HG03460 (cell line): ENCODE results near the gene RABL3.
"Not testable (repeated sequence)": the region's sequence is repeated elsewhere in the genome, so short reads cannot be mapped to it uniquely, and the experiment has no call there.

Experiments
- ATAC-seq: cut with Tn5 transposase; IDR thresholded peaks from one replicate; pipeline ENCODE4 v1.9.1; 2021; ENCODE audit not compliant: unreplicated experiment

The RABL3 gene

GRCh38 chr3:120742198-120742848 is at the start of gene RABL3, which contains the start of gene GTF2E1:
TSS of gene RABL3 (minus strand) at chr3:120742516. CDS start at chr3:120742507, 9 bp downstream.
TSS of gene GTF2E1 (plus strand) at chr3:120742744. CDS start at chr3:120750553, 7,809 bp downstream.
- peak; percentile 99 for ATAC-seq

- ATAC-seq: no peak
Observed at GRCh38 chr3:120791913-120792312, 49.6 kb upstream of the RABL3 start.

GRCh38 chr3:120791010-120791409 is 48.7 kb upstream of the RABL3 start:
- no peak for ATAC-seq

GRCh38 chr3:120785832-120786231 is 43.5 kb upstream of the RABL3 start:
- ATAC-seq: peak; percentile 50

- ATAC-seq: peak; percentile 93
Observed at GRCh38 chr3:120780977-120781376, 38.7 kb upstream of the RABL3 start.

GRCh38 chr3:120778776-120779175 is 36.5 kb upstream of the RABL3 start:
- no peak for ATAC-seq

- ATAC-seq: no peak
Observed at GRCh38 chr3:120775411-120775810, 33.1 kb upstream of the RABL3 start.

GRCh38 chr3:120773932-120774331 is 31.6 kb upstream of the RABL3 start:
- ATAC-seq: peak; percentile 84

- ATAC-seq: no peak
Observed at GRCh38 chr3:120772081-120772480, 29.8 kb upstream of the RABL3 start.

GRCh38 chr3:120770891-120771290 is 28.6 kb upstream of the RABL3 start:
- ATAC-seq: no peak

- ATAC-seq: no peak
Observed at GRCh38 chr3:120769436-120769835, 27.1 kb upstream of the RABL3 start.

GRCh38 chr3:120767106-120767505 is 24.8 kb upstream of the RABL3 start:
- ATAC-seq: no peak

GRCh38 chr3:120766576-120766975 is 24.3 kb upstream of the RABL3 start:
- no peak for ATAC-seq

- peak; percentile 59 for ATAC-seq
Observed at GRCh38 chr3:120765830-120766493, 23.6 kb upstream of the RABL3 start.

GRCh38 chr3:120764206-120764605 is 21.9 kb upstream of the RABL3 start:
- peak; percentile 5 for ATAC-seq

- peak; percentile 78 for ATAC-seq
Observed at GRCh38 chr3:120763601-120764000, 21.3 kb upstream of the RABL3 start.

GRCh38 chr3:120762615-120763014 is 20.3 kb upstream of the RABL3 start:
- ATAC-seq: no peak

- ATAC-seq: not testable (repeated sequence)
Observed at GRCh38 chr3:120758551-120758950, 16.2 kb upstream of the RABL3 start.

- ATAC-seq: no peak
Observed at GRCh38 chr3:120756061-120756460, 13.7 kb upstream of the RABL3 start.

- ATAC-seq: no peak
Observed at GRCh38 chr3:120753810-120754209, 11.5 kb upstream of the RABL3 start.

- ATAC-seq: no peak
Observed at GRCh38 chr3:120752865-120753264, 10.5 kb upstream of the RABL3 start.

- no peak for ATAC-seq
Observed at GRCh38 chr3:120752230-120752629, 9.9 kb upstream of the RABL3 start.

- no peak for ATAC-seq
Observed at GRCh38 chr3:120749843-120750242, 7.5 kb upstream of the RABL3 start.
